ENCODE data around the gene IL34. TPM values are rescaled to one million over a fixed set of nuclear protein-coding genes. Genes with fewer than 3 reads are reported as not detected.

IL34 gene
- total RNA-seq, 1 donor from 2014 or later: not detected

DNA sequence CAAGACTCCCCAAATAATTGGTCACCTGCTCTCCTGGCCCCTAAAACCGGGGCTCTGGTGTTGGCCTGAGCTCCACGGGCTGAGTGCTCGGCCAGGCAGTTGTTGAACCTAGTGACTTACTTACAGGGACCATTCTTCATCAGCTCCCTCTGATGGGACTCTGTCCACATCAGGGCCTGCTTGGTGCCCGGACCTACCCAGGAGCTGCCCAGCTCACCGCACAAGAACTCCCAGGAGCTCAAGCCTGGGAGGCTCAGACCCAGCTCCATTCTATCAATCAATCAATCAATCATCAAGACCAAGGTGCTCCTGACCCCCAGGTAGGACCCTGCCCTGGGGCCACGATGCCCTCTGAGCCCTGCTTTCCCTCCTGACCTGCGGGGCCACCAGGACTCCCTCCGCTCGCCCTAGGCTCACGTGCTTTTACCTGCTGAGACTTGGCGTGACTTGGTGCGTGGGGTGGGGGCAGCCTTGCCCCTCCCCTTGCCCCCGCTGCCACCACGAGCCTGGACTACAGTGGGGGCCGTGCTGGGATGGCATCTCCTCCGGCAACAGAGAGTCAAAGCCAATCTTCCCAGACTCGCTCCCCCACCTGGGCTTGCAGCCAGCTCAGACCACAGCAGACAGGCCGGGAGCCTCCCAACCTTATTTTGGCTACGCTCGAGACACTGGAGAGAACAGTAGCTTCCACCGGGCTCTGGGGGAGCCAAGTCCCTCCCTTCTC lies 15.7 kb downstream of the IL34 start:
- DNase-seq (ENCODE audit: low spot score): no peak
- H3F3A ChIP-seq (ENCODE audit: low read depth): no peaks in the 10 kb centered on the region
- no peaks in the 10 kb centered on the region for H3K27me3 ChIP-seq
- no peaks in the 10 kb centered on the region for H3K9me3 Mint-ChIP-seq
- H3K4me2 ChIP-seq: no peak overlapping the region
- H3K36me3 Mint-ChIP-seq: peaks cover 11% of the 10 kb centered on the region
- H2AFZ ChIP-seq (replicated peaks): no peak overlapping the region
- no peaks in the 10 kb centered on the region for H3K79me2 ChIP-seq (ENCODE audit: low read depth)
- no peak overlapping the region for H3K27ac Mint-ChIP-seq
- peaks cover 13% of the 10 kb centered on the region for H3K27me3 Mint-ChIP-seq (ENCODE audit: insufficient read depth, low read depth)
- no peak overlapping the region for H3K4me3 Mint-ChIP-seq
- H3K9ac ChIP-seq: no peak overlapping the region
- no peaks in the 10 kb centered on the region for H4K20me1 ChIP-seq (ENCODE audit: low read depth)
- TF ChIP-seq EZH2phosphoT487 (IDR thresholded peaks at IDR 0.05): no peak
- no peak for TF ChIP-seq EZH2 (IDR thresholded peaks at IDR 0.05)
- TF ChIP-seq CTCF (IDR thresholded peaks at IDR 0.05): no peak
- no peaks in the 10 kb centered on the region for H3K36me3 ChIP-seq
- H3K9me3 ChIP-seq (ENCODE audit: low read depth): no peaks in the 10 kb centered on the region
- no peak overlapping the region for H3K27ac ChIP-seq
- H3K4me3 ChIP-seq: no peak overlapping the region
- no peaks in the 10 kb centered on the region for H3K4me1 ChIP-seq
- H3K4me1 Mint-ChIP-seq: no peaks in the 10 kb centered on the region

- no peak overlapping the region for H2AFZ ChIP-seq (replicated peaks)
- no peaks in the 10 kb centered on the region for H3F3A ChIP-seq (ENCODE audit: low read depth)
- Mint-ChIP-seq H3K9me3 (peaks cover 2% of the 10 kb centered on the region), H3K36me3 (peaks cover 20% of the 10 kb centered on the region), H3K4me3 (no peak overlapping the region), H3K4me1 (no peaks in the 10 kb centered on the region), H3K27ac (no peak overlapping the region), H3K27me3 (ENCODE audit: insufficient read depth, low read depth) (peaks cover 13% of the 10 kb centered on the region)
- no peak overlapping the region for H3K4me3 ChIP-seq
- H3K79me2 ChIP-seq (ENCODE audit: low read depth): no peaks in the 10 kb centered on the region
- H3K27ac ChIP-seq: no peak overlapping the region
- no peaks in the 10 kb centered on the region for H3K4me1 ChIP-seq
- no peaks in the 10 kb centered on the region for H4K20me1 ChIP-seq (ENCODE audit: low read depth)
- H3K36me3 ChIP-seq: no peaks in the 10 kb centered on the region
- DNase-seq (ENCODE audit: low spot score): no peak
- H3K9ac ChIP-seq: no peak overlapping the region
- H3K27me3 ChIP-seq: no peaks in the 10 kb centered on the region
- no peaks in the 10 kb centered on the region for H3K9me3 ChIP-seq (ENCODE audit: low read depth)
- no peak for TF ChIP-seq EZH2phosphoT487 (IDR thresholded peaks at IDR 0.05)
- no peak for TF ChIP-seq CTCF (IDR thresholded peaks at IDR 0.05)
- no peak for TF ChIP-seq EZH2 (IDR thresholded peaks at IDR 0.05)
- H3K4me2 ChIP-seq: no peak overlapping the region
Observed at GRCh38 chr16:70662991-70663523, 16.7 kb downstream of the IL34 start.

GRCh38 chr16:70663524-70664324 lies 17.4 kb downstream of the IL34 start:
- Mint-ChIP-seq H3K4me1 (no peaks in the 10 kb centered on the region), H3K27ac (no peak overlapping the region), H3K4me3 (no peak overlapping the region), H3K27me3 (ENCODE audit: insufficient read depth, low read depth) (peaks cover 13% of the 10 kb centered on the region), H3K36me3 (peaks cover 26% of the 10 kb centered on the region), H3K9me3 (peaks cover 6% of the 10 kb centered on the region)
- Histone ChIP-seq H3K27me3 (no peaks in the 10 kb centered on the region), H3K9me3 (ENCODE audit: low read depth) (no peaks in the 10 kb centered on the region), H3K9ac (no peak overlapping the region), H4K20me1 (ENCODE audit: low read depth) (no peaks in the 10 kb centered on the region), H3K36me3 (peaks cover 2% of the 10 kb centered on the region), H3K27ac (no peak overlapping the region), H2AFZ (replicated peaks) (no peak overlapping the region), H3K79me2 (ENCODE audit: low read depth) (no peaks in the 10 kb centered on the region), H3F3A (ENCODE audit: low read depth) (no peaks in the 10 kb centered on the region), H3K4me2 (no peak overlapping the region), H3K4me1 (no peaks in the 10 kb centered on the region), H3K4me3 (no peak overlapping the region)
- no peak for DNase-seq (ENCODE audit: low spot score)
- TF ChIP-seq EZH2 (IDR thresholded peaks at IDR 0.05): no peak
- TF ChIP-seq CTCF (IDR thresholded peaks at IDR 0.05): no peak
- TF ChIP-seq EZH2phosphoT487 (IDR thresholded peaks at IDR 0.05): no peak

All from neural progenitor cell (in vitro differentiated cells).